IPS DF 6.9 (cell line): ENCODE data around the gene TMEM184C.

Source experiments
- DNase-seq: peaks from one replicate; pipeline ENCODE4 v3.0.0-alpha.2; 2013; ENCODE audit warnings: low read depth, low spot score
- H3K27ac ChIP-seq: one replicate; pipeline ENCODE4 v1.5.1; 2013; ENCODE audit warnings: low read length, control low read depth
- H3K27me3 ChIP-seq: 2 replicates; pipeline ENCODE4 v1.6.1; 2013; ENCODE audit warnings: mild to moderate bottlenecking, low read length; ENCODE audit not compliant: control insufficient read depth, insufficient read depth
- H3K36me3 ChIP-seq: 2 replicates; pipeline ENCODE4 v1.6.1; 2013; ENCODE audit warnings: low read length; ENCODE audit not compliant: control insufficient read depth, insufficient read depth
- H3K4me1 ChIP-seq: 2 replicates; pipeline ENCODE4 v1.6.1; 2013; ENCODE audit warnings: low read length; ENCODE audit not compliant: control insufficient read depth, insufficient read depth
- H3K4me3 ChIP-seq: 2 replicates; pipeline ENCODE4 v1.5.1; 2013; ENCODE audit warnings: mild to moderate bottlenecking, low read length
- H3K9me3 ChIP-seq: 2 replicates; pipeline ENCODE4 v1.6.1; 2013; ENCODE audit warnings: low read length, inconsistent platforms; ENCODE audit not compliant: control insufficient read depth, insufficient read depth
- WGBS: extraction: QIAGEN DNeasy Blood & Tissue Kit; methylation state at CpG from one replicate; pipeline ENCODE4 v1.1.7; 2013; ENCODE audit warnings: mixed read lengths, missing lambda C conversion rate; ENCODE audit not compliant: insufficient read length, insufficient coverage; 5-methylcytosine and 5-hydroxymethylcytosine counted together

TMEM184C gene

GRCh38 chr4:147617173-147617840 lies at the start of gene TMEM184C:
Gene TMEM184C, plus strand, starts transcription at chr4:147617397. Its CDS starts 560 bp downstream, at chr4:147617957.
- DNase-seq: peak; percentile 87
- Histone ChIP-seq H3K36me3 (no peaks in the 10 kb centered on the region), H3K9me3 (no peaks in the 10 kb centered on the region), H3K4me1 (no peaks in the 10 kb centered on the region), H3K27ac (no peak within 1 kb of the TSS), H3K4me3 (peak within 1 kb of the TSS; percentile 64), H3K27me3 (no peaks in the 10 kb centered on the region)
- WGBS: no CpG with 5 or more reads among the region's 37 CpGs

- DNase-seq: no peak
- H3K4me3 ChIP-seq: no peak overlapping the region
- no peaks in the 10 kb centered on the region for H3K4me1 ChIP-seq
- no CpG with 5 or more reads among the region's 4 CpGs for WGBS
- H3K27me3 ChIP-seq: no peaks in the 10 kb centered on the region
- H3K27ac ChIP-seq: no peak overlapping the region
- H3K36me3 ChIP-seq: no peaks in the 10 kb centered on the region
- H3K9me3 ChIP-seq: no peaks in the 10 kb centered on the region
Observed at GRCh38 chr4:147570616-147571015, 46.6 kb upstream of the TMEM184C start.

GRCh38 chr4:147571036-147571770 lies 46.0 kb upstream of the TMEM184C start:
- no peak overlapping the region for H3K4me3 ChIP-seq
- no peaks in the 10 kb centered on the region for H3K27me3 ChIP-seq
- H3K27ac ChIP-seq: no peak overlapping the region
- H3K9me3 ChIP-seq: no peaks in the 10 kb centered on the region
- DNase-seq: no peak
- no peaks in the 10 kb centered on the region for H3K36me3 ChIP-seq
- WGBS: no CpG with 5 or more reads among the region's 5 CpGs
- no peaks in the 10 kb centered on the region for H3K4me1 ChIP-seq

- WGBS: no CpG with 5 or more reads among the region's 3 CpGs
Observed at GRCh38 chr4:147576084-147576483, 41.1 kb upstream of the TMEM184C start.

GRCh38 chr4:147578051-147578476 lies 39.1 kb upstream of the TMEM184C start:
- H3K36me3 ChIP-seq: no peaks in the 10 kb centered on the region
- no CpG with 5 or more reads among the region's 6 CpGs for WGBS
- no peak overlapping the region for H3K27ac ChIP-seq
- no peaks in the 10 kb centered on the region for H3K9me3 ChIP-seq
- no peaks in the 10 kb centered on the region for H3K27me3 ChIP-seq
- H3K4me3 ChIP-seq: no peak overlapping the region
- DNase-seq: no peak
- H3K4me1 ChIP-seq: no peaks in the 10 kb centered on the region

More at GRCh38 chr4:147576084-147576483, 41.1 kb upstream of the TMEM184C start:
- Histone ChIP-seq H3K36me3 (no peaks in the 10 kb centered on the region), H3K27me3 (no peaks in the 10 kb centered on the region), H3K4me3 (no peak overlapping the region), H3K27ac (no peak overlapping the region), H3K9me3 (no peaks in the 10 kb centered on the region), H3K4me1 (no peaks in the 10 kb centered on the region)
- no peak for DNase-seq

GRCh38 chr4:147578593-147578992 lies 38.6 kb upstream of the TMEM184C start:
- no CpG with 5 or more reads among the region's 3 CpGs for WGBS
- Histone ChIP-seq H3K27me3 (no peaks in the 10 kb centered on the region), H3K9me3 (no peaks in the 10 kb centered on the region), H3K4me3 (no peak overlapping the region), H3K27ac (no peak overlapping the region), H3K36me3 (no peaks in the 10 kb centered on the region), H3K4me1 (no peaks in the 10 kb centered on the region)
- DNase-seq: no peak

- Histone ChIP-seq H3K9me3 (no peaks in the 10 kb centered on the region), H3K4me3 (no peak overlapping the region), H3K27me3 (no peaks in the 10 kb centered on the region), H3K27ac (no peak overlapping the region), H3K36me3 (no peaks in the 10 kb centered on the region), H3K4me1 (no peaks in the 10 kb centered on the region)
- DNase-seq: no peak
- WGBS: no CpG with 5 or more reads among the region's 1 CpG
Observed at GRCh38 chr4:147580396-147580795, 36.8 kb upstream of the TMEM184C start.

GRCh38 chr4:147581606-147582350 lies 35.4 kb upstream of the TMEM184C start:
- no peaks in the 10 kb centered on the region for H3K27me3 ChIP-seq
- no peaks in the 10 kb centered on the region for H3K36me3 ChIP-seq
- no peak overlapping the region for H3K27ac ChIP-seq
- DNase-seq: no peak
- WGBS: no CpG with 5 or more reads among the region's 6 CpGs
- no peak overlapping the region for H3K4me3 ChIP-seq
- H3K9me3 ChIP-seq: no peaks in the 10 kb centered on the region
- no peaks in the 10 kb centered on the region for H3K4me1 ChIP-seq

GRCh38 chr4:147582386-147583060 lies 34.7 kb upstream of the TMEM184C start:
- H3K4me3 ChIP-seq: no peak overlapping the region

GRCh38 chr4:147583876-147584275 lies 33.3 kb upstream of the TMEM184C start:
- H3K27me3 ChIP-seq: no peaks in the 10 kb centered on the region
- no peaks in the 10 kb centered on the region for H3K9me3 ChIP-seq
- no peak overlapping the region for H3K4me3 ChIP-seq
- no peak overlapping the region for H3K27ac ChIP-seq
- DNase-seq: no peak
- WGBS: no CpG with 5 or more reads among the region's 1 CpG
- no peaks in the 10 kb centered on the region for H3K4me1 ChIP-seq
- H3K36me3 ChIP-seq: no peaks in the 10 kb centered on the region

More at GRCh38 chr4:147582386-147583060, 34.7 kb upstream of the TMEM184C start:
- DNase-seq: no peak
- H3K27ac ChIP-seq: no peak overlapping the region
- H3K36me3 ChIP-seq: no peaks in the 10 kb centered on the region
- H3K4me1 ChIP-seq: no peaks in the 10 kb centered on the region
- H3K9me3 ChIP-seq: no peaks in the 10 kb centered on the region
- no peaks in the 10 kb centered on the region for H3K27me3 ChIP-seq
